Type B pancreatic cell (in vitro differentiated cells): ENCODE measurements around the gene VEPH1. TPM values are rescaled to one million over a fixed set of nuclear protein-coding genes. Genes with fewer than 3 reads are reported as not detected.

Experiments used
- DNase-seq: peaks from one replicate; pipeline ENCODE4 v3.0.0; 2021; ENCODE audit warnings: mixed read lengths; ENCODE audit not compliant: unreplicated experiment; ENCODE audit errors: extremely low spot score
- H3K27ac Mint-ChIP-seq: 2 replicates; pipeline ENCODE4 v1.8.0; 2021; ENCODE audit warnings: mild to moderate bottlenecking, mixed read lengths
- H3K27me3 Mint-ChIP-seq: 2 replicates; pipeline ENCODE4 v1.8.0; 2021; ENCODE audit warnings: mixed read lengths
- H3K36me3 Mint-ChIP-seq: 2 replicates; pipeline ENCODE4 v1.8.0; 2021; ENCODE audit warnings: mixed read lengths
- H3K4me1 Mint-ChIP-seq: one replicate; pipeline ENCODE4 v1.8.0; 2021; ENCODE audit warnings: mixed read lengths; ENCODE audit not compliant: unreplicated experiment
- H3K4me3 Mint-ChIP-seq: 2 replicates; pipeline ENCODE4 v1.8.0; 2021; ENCODE audit warnings: mild to moderate bottlenecking, mixed read lengths
- H3K9me3 Mint-ChIP-seq: 2 replicates; pipeline ENCODE4 v1.8.0; 2021; ENCODE audit warnings: mixed read lengths
- CTCF ChIP-seq: fragments of 200-600 bp; sonication (generic); conservative IDR thresholded peaks from 2 replicates; pipeline ENCODE4 v1.5.0; 2021; ENCODE audit warnings: antibody characterized with exemption, mild to moderate bottlenecking
- total RNA-seq: library from RNA; stranded (reverse); gene quantifications from 2 replicates; pipeline ENCODE4 v1.2.1, GENCODE V29; 2021; ENCODE audit warnings: low replicate concordance

The VEPH1 gene
- total RNA-seq, 1 donor from 2014 or later = 5.9 TPM

- TF ChIP-seq CTCF = no peak
- DNase-seq = no peak
- Mint-ChIP-seq H3K9me3 (no peaks in the 10 kb centered on the region), H3K27ac (no peak overlapping the region), H3K27me3 (no peaks in the 10 kb centered on the region), H3K4me3 (no peak overlapping the region), H3K4me1 (peaks cover 5% of the 10 kb centered on the region), H3K36me3 (no peaks in the 10 kb centered on the region)
These were observed 218.1 kb downstream of the VEPH1 start for GRCh38 chr3:157285141-157285540.

GRCh38 chr3:157284688-157285087, 218.5 kb downstream of the VEPH1 start:
- no peak overlapping the region for H3K27ac Mint-ChIP-seq
- DNase-seq = no peak
- H3K4me3 Mint-ChIP-seq = no peak overlapping the region
- TF ChIP-seq CTCF = no peak
- no peaks in the 10 kb centered on the region for H3K36me3 Mint-ChIP-seq
- H3K9me3 Mint-ChIP-seq = no peaks in the 10 kb centered on the region
- H3K4me1 Mint-ChIP-seq = peaks cover 4% of the 10 kb centered on the region
- H3K27me3 Mint-ChIP-seq = no peaks in the 10 kb centered on the region

GRCh38 chr3:157282261-157283191, 220.7 kb downstream of the VEPH1 start:
- H3K27me3 Mint-ChIP-seq = no peaks in the 10 kb centered on the region
- H3K27ac Mint-ChIP-seq = no peak overlapping the region
- H3K4me1 Mint-ChIP-seq = peaks cover 4% of the 10 kb centered on the region
- no peak overlapping the region for H3K4me3 Mint-ChIP-seq
- H3K9me3 Mint-ChIP-seq = no peaks in the 10 kb centered on the region
- H3K36me3 Mint-ChIP-seq = no peaks in the 10 kb centered on the region
- no peak for TF ChIP-seq CTCF
- DNase-seq = no peak

- Mint-ChIP-seq H3K36me3 (no peaks in the 10 kb centered on the region), H3K4me1 (peaks cover 4% of the 10 kb centered on the region), H3K27ac (no peak overlapping the region), H3K4me3 (no peak overlapping the region), H3K9me3 (no peaks in the 10 kb centered on the region), H3K27me3 (no peaks in the 10 kb centered on the region)
- no peak for DNase-seq
- no peak for TF ChIP-seq CTCF
These were observed 222.4 kb downstream of the VEPH1 start for GRCh38 chr3:157280786-157281185.

GRCh38 chr3:157280354-157280753, 222.9 kb downstream of the VEPH1 start:
- Mint-ChIP-seq H3K27me3 (no peaks in the 10 kb centered on the region), H3K36me3 (no peaks in the 10 kb centered on the region), H3K4me3 (no peak overlapping the region), H3K27ac (no peak overlapping the region), H3K9me3 (no peaks in the 10 kb centered on the region), H3K4me1 (peaks cover 4% of the 10 kb centered on the region)
- no peak for TF ChIP-seq CTCF
- no peak for DNase-seq
